Measurements from ENCODE around the gene CES3. TPM values are rescaled to one million over a fixed set of nuclear protein-coding genes. Genes with fewer than 3 reads are reported as not detected.
"Not testable (repeated sequence)": the region's sequence is repeated elsewhere in the genome, so short reads cannot be mapped to it uniquely, and the experiment has no call there.

Gene CES3
- total RNA-seq, 1 donor from 2014 or later = 1.0 TPM

GRCh38 chr16:66943426-66944053, 17.5 kb upstream of the CES3 start:
- Histone ChIP-seq H3K27ac (replicated peaks) (no peak overlapping the region), H3K4me1 (peaks cover 20% of the 10 kb centered on the region), H3K4me3 (no peak overlapping the region), H3K36me3 (peaks cover 57% of the 10 kb centered on the region), H3K27me3 (ENCODE audit: low read depth) (no peaks in the 10 kb centered on the region), H3K9me3 (replicated peaks) (no peaks in the 10 kb centered on the region)
- intact Hi-C loops (cut with micrococcal nuclease) = no loop called here
- no peak for TF ChIP-seq CTCF (IDR thresholded peaks at IDR 0.05; ENCODE audit: borderline replicate concordance)
- no peak for DNase-seq

- H3K36me3 ChIP-seq = peaks cover 52% of the 10 kb centered on the region
- intact Hi-C loops (cut with micrococcal nuclease) = no loop called here
- no peak overlapping the region for H3K27ac ChIP-seq (replicated peaks)
- no peaks in the 10 kb centered on the region for H3K9me3 ChIP-seq (replicated peaks)
- no peaks in the 10 kb centered on the region for H3K27me3 ChIP-seq (ENCODE audit: low read depth)
- TF ChIP-seq CTCF (IDR thresholded peaks at IDR 0.05; ENCODE audit: borderline replicate concordance) = no peak
- H3K4me3 ChIP-seq = no peak overlapping the region
- H3K4me1 ChIP-seq = peaks cover 22% of the 10 kb centered on the region
- DNase-seq = no peak
Observed at GRCh38 chr16:66944054-66944441, 17.0 kb upstream of the CES3 start.

- H3K27me3 ChIP-seq (ENCODE audit: low read depth); DNase-seq; intact Hi-C loops (cut with micrococcal nuclease); H3K9me3 ChIP-seq (replicated peaks); H3K4me3 ChIP-seq; H3K27ac ChIP-seq (replicated peaks): not testable (repeated sequence)
- peaks cover 44% of the 10 kb centered on the region for H3K36me3 ChIP-seq
- peaks cover 28% of the 10 kb centered on the region for H3K4me1 ChIP-seq
Observed at GRCh38 chr16:66944971-66945370, 16.1 kb upstream of the CES3 start.

GRCh38 chr16:66945939-66946338, 15.1 kb upstream of the CES3 start:
- Histone ChIP-seq H3K27me3 (ENCODE audit: low read depth) (peaks cover 6% of the 10 kb centered on the region), H3K36me3 (peaks cover 34% of the 10 kb centered on the region), H3K27ac (replicated peaks) (no peak overlapping the region), H3K9me3 (replicated peaks) (no peaks in the 10 kb centered on the region), H3K4me1 (peaks cover 28% of the 10 kb centered on the region), H3K4me3 (no peak overlapping the region)
- no peak for TF ChIP-seq CTCF (IDR thresholded peaks at IDR 0.05; ENCODE audit: borderline replicate concordance)
- no peak for DNase-seq
- intact Hi-C loops (cut with micrococcal nuclease) = no loop called here

- no peak overlapping the region for H3K27ac ChIP-seq (replicated peaks)
- no peak for DNase-seq
- peaks cover 28% of the 10 kb centered on the region for H3K36me3 ChIP-seq
- H3K27me3 ChIP-seq (ENCODE audit: low read depth) = peaks cover 12% of the 10 kb centered on the region
- peaks cover 4% of the 10 kb centered on the region for H3K9me3 ChIP-seq (replicated peaks)
- no peak for TF ChIP-seq CTCF (IDR thresholded peaks at IDR 0.05; ENCODE audit: borderline replicate concordance)
- peaks cover 28% of the 10 kb centered on the region for H3K4me1 ChIP-seq
- H3K4me3 ChIP-seq = no peak overlapping the region
- intact Hi-C loops (cut with micrococcal nuclease) = no loop called here
Observed at GRCh38 chr16:66946541-66946940, 14.5 kb upstream of the CES3 start.

- Histone ChIP-seq H3K27me3 (ENCODE audit: low read depth) (peaks cover 16% of the 10 kb centered on the region), H3K9me3 (replicated peaks) (peaks cover 7% of the 10 kb centered on the region), H3K36me3 (peaks cover 24% of the 10 kb centered on the region), H3K27ac (replicated peaks) (no peak overlapping the region), H3K4me1 (peaks cover 28% of the 10 kb centered on the region), H3K4me3 (no peak overlapping the region)
- DNase-seq = no peak
- intact Hi-C loops (cut with micrococcal nuclease) = no loop called here
- TF ChIP-seq CTCF (IDR thresholded peaks at IDR 0.05; ENCODE audit: borderline replicate concordance) = no peak
Observed at GRCh38 chr16:66946974-66947301, 14.1 kb upstream of the CES3 start.
